Measurements from ENCODE around the gene DPP6. TPM values are rescaled to one million over a fixed set of nuclear protein-coding genes. Genes with fewer than 3 reads are reported as not detected.
"Not testable (repeated sequence)": the region's sequence is repeated elsewhere in the genome, so short reads cannot be mapped to it uniquely, and the experiment has no call there.

DPP6 gene
- 1.4 TPM for total RNA-seq (ENCODE audit: unreplicated experiment)
- long read RNA-seq, partial matches to known transcripts: 0 of 1 reads
- long read RNA-seq, other reads (novel, unspliced or antisense): 1 of 1 reads

DNA sequence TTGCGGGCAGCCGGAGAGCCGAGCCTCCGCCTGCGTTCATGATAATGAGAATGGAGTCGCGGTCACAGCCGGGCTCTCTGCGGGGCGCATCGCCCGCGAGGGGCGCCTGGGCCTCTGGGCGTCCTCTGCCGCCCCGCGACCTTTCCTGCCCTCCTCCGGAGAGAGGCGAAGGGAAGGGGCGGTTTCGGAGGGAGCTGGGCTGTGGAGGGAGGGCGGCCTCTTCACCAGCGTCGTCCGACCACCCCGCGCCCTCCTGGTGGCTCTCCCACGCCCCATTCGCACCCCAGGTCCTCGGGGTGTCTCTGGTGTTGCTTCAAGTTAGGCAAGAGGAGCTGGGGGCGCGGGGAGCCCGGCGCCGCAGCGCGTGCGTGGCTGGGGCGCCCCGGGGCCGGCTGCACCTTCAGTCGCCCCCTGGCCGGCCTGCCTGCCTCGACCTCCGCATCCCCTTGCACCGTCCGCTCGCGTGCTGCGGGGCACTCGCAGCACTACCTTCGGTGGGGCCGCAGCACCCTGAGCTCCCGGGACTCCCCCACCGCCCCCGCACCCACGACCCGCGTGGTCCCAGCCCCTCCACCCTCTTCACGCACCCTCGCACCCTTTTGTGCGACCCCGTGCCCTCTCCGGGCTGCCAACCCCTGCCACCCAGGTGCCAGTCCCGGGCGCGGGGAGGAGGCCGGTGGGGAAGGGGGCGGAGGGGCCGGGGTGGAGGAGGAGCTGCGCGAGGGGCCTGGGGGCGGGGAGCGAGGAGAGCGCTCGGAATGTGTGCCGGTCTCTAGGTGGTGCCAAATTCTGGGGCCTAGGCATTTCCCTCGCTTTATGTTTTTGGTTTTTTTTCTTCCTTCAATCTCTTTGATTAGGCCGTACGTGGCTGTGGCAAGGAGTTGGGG is at the start of gene DPP6:
Gene DPP6 (plus strand): TSS at position 756 of the 887 bp plus-strand sequence.
- not testable (repeated sequence) for H3K36me3 Mint-ChIP-seq (ENCODE audit: low read depth, unreplicated experiment); H3K9me3 Mint-ChIP-seq (ENCODE audit: unreplicated experiment); H3K27me3 Mint-ChIP-seq (ENCODE audit: unreplicated experiment); DNase-seq (ENCODE audit: low spot score); H3K27ac Mint-ChIP-seq (ENCODE audit: unreplicated experiment); H3K4me1 Mint-ChIP-seq (ENCODE audit: unreplicated experiment)
- H3K4me3 Mint-ChIP-seq (ENCODE audit: unreplicated experiment): peak within 1 kb of the TSS; percentile 59
- TF ChIP-seq, protein P1, sequence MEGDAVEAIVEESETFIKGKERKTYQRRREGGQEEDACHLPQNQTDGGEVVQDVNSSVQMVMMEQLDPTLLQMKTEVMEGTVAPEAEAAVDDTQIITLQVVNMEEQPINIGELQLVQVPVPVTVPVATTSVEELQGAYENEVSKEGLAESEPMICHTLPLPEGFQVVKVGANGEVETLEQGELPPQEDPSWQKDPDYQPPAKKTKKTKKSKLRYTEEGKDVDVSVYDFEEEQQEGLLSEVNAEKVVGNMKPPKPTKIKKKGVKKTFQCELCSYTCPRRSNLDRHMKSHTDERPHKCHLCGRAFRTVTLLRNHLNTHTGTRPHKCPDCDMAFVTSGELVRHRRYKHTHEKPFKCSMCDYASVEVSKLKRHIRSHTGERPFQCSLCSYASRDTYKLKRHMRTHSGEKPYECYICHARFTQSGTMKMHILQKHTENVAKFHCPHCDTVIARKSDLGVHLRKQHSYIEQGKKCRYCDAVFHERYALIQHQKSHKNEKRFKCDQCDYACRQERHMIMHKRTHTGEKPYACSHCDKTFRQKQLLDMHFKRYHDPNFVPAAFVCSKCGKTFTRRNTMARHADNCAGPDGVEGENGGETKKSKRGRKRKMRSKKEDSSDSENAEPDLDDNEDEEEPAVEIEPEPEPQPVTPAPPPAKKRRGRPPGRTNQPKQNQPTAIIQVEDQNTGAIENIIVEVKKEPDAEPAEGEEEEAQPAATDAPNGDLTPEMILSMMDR (IDR thresholded peaks at IDR 0.05; ENCODE audit: unreplicated experiment): peak; percentile 20

DNA sequence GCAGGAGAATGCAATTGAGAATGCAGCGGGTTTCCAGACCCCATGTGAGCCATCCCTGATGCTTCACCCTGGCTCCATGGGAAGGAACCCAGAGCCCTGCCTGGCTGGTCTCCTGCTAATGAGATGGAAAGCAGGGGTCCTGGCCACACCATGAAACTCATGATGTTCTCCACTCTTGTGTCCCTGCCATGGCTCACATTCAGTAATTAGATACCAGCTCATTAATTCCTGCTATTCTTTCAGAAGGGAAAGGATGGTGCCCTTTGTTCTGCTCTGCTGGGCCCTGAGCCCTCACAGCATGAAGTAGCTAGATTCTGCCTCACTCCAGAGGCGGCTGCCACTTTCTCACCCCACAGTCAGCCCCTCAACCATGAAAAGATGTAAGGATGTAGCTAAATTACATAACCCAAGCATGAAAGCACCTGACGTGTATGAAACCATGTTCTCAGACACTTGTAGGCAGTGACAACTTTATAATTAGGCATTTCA is 42.7 kb upstream of the DPP6 start:
- not testable (repeated sequence) for H3K4me3 Mint-ChIP-seq (ENCODE audit: unreplicated experiment); H3K36me3 Mint-ChIP-seq (ENCODE audit: low read depth, unreplicated experiment); H3K9me3 Mint-ChIP-seq (ENCODE audit: unreplicated experiment); H3K27me3 Mint-ChIP-seq (ENCODE audit: unreplicated experiment); DNase-seq (ENCODE audit: low spot score); H3K27ac Mint-ChIP-seq (ENCODE audit: unreplicated experiment); H3K4me1 Mint-ChIP-seq (ENCODE audit: unreplicated experiment)

DNA sequence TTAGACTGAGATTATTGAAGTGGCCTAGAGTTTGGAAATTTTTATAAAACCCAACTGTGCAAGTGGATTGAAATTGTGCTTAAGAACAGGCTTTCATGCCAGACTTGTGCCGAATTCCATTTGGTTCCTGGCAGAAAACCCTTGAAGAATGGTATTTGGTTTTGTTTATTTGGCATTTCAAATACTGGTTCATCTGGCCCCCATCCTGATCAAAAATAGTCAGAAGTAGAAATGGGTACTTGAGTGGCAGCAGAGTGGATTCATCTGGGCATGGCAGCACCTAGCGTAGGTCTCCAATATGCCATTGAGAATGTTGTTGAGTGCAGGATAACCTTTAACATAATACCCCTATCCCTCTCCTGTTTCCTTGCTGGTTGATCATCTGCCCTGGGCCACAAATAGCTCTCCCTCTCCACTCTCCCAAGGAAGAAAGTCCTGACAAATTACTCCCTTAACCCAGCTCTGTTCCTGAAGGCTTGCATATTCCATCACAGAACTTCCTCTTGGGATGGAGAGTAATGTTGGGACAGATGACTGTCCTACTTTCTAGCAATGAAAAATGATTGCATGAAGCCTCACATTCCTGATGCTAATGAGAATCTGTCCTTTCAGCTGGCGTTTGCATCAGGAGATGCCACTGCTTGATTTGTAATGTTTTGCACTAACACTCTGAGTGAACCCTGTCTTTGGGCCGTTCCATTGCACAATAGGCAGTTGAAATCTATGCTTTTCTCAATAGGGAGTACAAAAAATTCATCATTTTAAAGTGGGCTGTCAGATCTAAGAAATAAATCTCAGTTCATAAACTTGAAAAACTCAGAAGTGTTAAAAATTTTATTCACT is 41.3 kb upstream of the DPP6 start:
- H3K9me3 Mint-ChIP-seq (ENCODE audit: unreplicated experiment); DNase-seq (ENCODE audit: low spot score); H3K36me3 Mint-ChIP-seq (ENCODE audit: low read depth, unreplicated experiment); H3K27me3 Mint-ChIP-seq (ENCODE audit: unreplicated experiment); H3K27ac Mint-ChIP-seq (ENCODE audit: unreplicated experiment); H3K4me3 Mint-ChIP-seq (ENCODE audit: unreplicated experiment); H3K4me1 Mint-ChIP-seq (ENCODE audit: unreplicated experiment): not testable (repeated sequence)

DNA sequence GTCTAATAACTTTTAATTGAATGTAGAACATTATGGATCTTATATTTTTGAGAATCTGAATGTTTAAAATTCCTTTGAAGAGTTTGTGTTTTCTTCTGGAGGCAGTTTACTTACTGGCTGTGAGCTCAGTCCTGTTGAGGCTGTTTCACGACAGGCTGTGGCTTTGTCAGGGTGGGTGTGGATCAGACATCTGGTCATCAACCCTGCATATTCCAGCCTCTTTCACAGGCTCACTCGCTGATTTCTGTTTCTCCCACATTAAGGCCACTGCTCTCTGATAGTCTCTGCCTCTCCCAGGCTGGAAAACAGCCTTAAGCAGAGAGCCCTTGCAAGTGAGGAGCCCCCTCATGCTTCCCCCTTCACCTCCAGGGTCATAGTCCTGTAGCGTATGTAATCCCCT is 39.4 kb upstream of the DPP6 start:
- H3K36me3 Mint-ChIP-seq (ENCODE audit: low read depth, unreplicated experiment); H3K4me3 Mint-ChIP-seq (ENCODE audit: unreplicated experiment); H3K9me3 Mint-ChIP-seq (ENCODE audit: unreplicated experiment); DNase-seq (ENCODE audit: low spot score); H3K27me3 Mint-ChIP-seq (ENCODE audit: unreplicated experiment); H3K4me1 Mint-ChIP-seq (ENCODE audit: unreplicated experiment); H3K27ac Mint-ChIP-seq (ENCODE audit: unreplicated experiment): not testable (repeated sequence)

DNA sequence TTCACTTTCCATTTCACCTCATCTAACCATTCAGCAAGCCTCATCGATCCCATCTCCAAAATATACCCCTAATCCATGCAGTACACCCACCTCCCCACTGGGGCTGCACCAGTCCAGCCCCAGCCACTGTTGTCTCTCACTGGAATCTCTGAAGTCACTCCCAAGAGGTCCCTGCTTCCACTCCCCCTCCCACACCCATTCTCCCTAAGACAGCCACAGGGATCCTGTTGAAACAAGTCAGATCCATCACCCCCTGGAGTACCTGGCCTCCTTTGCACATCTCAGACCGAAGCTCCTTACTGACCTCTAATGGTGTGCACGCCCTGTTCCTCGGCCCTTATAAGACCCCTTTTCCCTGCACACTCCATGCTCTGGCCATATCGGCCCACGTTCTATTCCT is 36.6 kb upstream of the DPP6 start:
- peaks cover 11% of the 10 kb centered on the region for H3K9me3 Mint-ChIP-seq (ENCODE audit: unreplicated experiment)
- H3K27me3 Mint-ChIP-seq (ENCODE audit: unreplicated experiment); DNase-seq (ENCODE audit: low spot score); H3K27ac Mint-ChIP-seq (ENCODE audit: unreplicated experiment); H3K36me3 Mint-ChIP-seq (ENCODE audit: low read depth, unreplicated experiment); H3K4me3 Mint-ChIP-seq (ENCODE audit: unreplicated experiment); H3K4me1 Mint-ChIP-seq (ENCODE audit: unreplicated experiment): not testable (repeated sequence)
- TF ChIP-seq, protein P1 (IDR thresholded peaks at IDR 0.05; ENCODE audit: unreplicated experiment): peak; percentile 29

DNA sequence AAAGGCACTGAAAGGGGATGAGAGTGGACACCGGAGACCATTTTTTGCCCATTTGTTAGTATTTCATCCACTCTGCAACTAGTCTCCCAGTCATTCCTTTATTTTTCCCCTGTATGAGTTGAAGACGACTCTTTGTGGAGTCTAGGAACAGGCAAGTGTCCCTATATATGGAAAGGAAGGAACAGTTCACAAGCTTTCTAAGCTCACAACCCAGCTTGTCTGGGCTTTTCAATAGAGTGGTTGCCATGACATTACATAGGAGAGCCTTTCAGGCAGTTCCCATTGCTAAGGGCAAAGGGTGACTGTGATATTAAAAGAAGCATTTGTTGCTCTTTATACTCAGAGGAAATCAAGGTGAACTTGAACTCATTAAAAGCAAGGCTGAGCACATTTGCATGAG is 33.8 kb upstream of the DPP6 start:
- not testable (repeated sequence) for H3K4me1 Mint-ChIP-seq (ENCODE audit: unreplicated experiment); H3K27me3 Mint-ChIP-seq (ENCODE audit: unreplicated experiment); H3K27ac Mint-ChIP-seq (ENCODE audit: unreplicated experiment); H3K36me3 Mint-ChIP-seq (ENCODE audit: low read depth, unreplicated experiment); H3K4me3 Mint-ChIP-seq (ENCODE audit: unreplicated experiment); DNase-seq (ENCODE audit: low spot score)
- H3K9me3 Mint-ChIP-seq (ENCODE audit: unreplicated experiment): peaks cover 13% of the 10 kb centered on the region

DNA sequence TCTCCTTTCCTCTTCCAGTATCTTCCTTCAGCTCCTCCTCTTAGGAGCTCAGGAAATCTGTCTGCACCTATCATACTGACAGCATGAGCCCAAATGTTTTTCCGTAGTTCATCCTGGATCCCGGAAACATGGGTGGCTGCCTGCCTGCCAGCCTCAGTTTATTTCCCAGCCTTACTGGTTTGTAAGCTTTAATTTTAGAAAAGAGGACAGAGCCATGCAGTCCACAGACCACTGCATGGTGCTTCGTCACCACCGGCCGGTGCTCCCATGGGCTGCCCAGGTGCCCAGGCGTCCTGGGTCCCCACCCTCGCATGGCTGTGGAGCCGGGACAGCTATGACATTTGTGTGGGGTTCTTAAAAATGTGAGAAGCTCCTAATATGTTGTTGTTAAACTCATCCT is 24.4 kb upstream of the DPP6 start:
- H3K27me3 Mint-ChIP-seq (ENCODE audit: unreplicated experiment); H3K4me1 Mint-ChIP-seq (ENCODE audit: unreplicated experiment); H3K27ac Mint-ChIP-seq (ENCODE audit: unreplicated experiment); H3K36me3 Mint-ChIP-seq (ENCODE audit: low read depth, unreplicated experiment); DNase-seq (ENCODE audit: low spot score); H3K9me3 Mint-ChIP-seq (ENCODE audit: unreplicated experiment); H3K4me3 Mint-ChIP-seq (ENCODE audit: unreplicated experiment): not testable (repeated sequence)

DNA sequence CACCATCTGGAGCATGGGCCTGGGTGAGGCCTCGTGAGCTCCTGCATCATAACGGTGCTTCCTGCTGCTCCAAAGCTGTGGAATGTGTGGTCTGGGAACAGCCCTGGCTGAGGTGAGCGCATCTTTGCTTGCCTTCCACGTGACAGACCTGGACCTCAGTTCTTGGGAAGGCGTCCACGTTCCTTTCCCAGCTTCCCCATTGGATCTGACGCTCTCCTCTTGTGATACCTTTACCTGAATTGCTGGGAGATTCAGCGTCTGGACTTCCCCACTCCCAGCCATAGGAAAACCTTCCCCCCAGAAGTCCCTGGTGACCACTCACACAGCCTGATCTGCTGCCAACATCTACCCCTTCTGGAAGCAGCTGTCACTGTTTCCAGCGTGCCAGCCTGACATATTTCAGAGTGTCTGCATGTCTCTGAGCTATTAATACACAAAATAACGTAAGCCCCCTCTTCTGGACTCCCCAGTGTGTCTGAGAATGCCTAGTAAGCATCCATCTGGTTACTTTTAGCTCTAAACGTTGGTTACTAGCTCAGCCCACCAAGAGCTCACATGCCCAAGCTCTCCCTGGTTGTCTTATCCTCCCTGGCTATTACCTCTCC is 21.6 kb upstream of the DPP6 start:
- H3K27ac Mint-ChIP-seq (ENCODE audit: unreplicated experiment); H3K4me3 Mint-ChIP-seq (ENCODE audit: unreplicated experiment); H3K4me1 Mint-ChIP-seq (ENCODE audit: unreplicated experiment); DNase-seq (ENCODE audit: low spot score); H3K36me3 Mint-ChIP-seq (ENCODE audit: low read depth, unreplicated experiment); H3K27me3 Mint-ChIP-seq (ENCODE audit: unreplicated experiment); H3K9me3 Mint-ChIP-seq (ENCODE audit: unreplicated experiment): not testable (repeated sequence)

DNA sequence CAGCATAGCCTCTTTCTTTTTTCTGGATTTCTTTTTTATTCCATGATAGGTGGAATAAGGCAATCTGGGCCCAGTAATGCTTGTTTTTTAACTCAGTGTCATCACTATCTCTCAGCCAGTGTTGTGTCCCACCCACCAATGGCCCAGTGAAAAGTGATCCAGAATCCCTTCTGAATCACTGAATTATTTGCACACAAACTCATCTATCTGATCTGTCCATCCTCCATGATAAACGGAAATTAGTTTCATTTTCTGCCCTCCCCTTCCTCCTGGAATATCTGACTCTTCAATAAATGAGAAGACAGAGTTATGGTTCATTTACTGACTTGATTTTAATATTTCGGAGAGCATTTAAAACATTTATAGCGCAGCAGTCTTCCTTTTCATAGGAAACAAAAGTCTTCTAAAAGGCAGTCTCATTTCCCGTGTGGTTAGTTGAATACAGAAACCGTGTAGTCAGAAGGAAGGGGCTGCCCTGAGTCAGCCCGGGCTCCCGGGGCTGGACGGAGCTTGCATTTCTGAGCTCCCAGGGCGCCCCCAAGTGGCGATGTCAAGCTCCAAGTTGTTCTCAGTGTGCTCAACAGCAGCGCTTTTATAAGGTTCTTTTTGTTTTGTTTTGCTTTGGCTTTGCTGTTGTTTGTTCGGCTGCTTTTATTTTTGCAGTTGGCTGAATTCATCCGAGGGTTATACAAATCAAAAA is 12.6 kb upstream of the DPP6 start:
- not testable (repeated sequence) for H3K27me3 Mint-ChIP-seq (ENCODE audit: unreplicated experiment); H3K27ac Mint-ChIP-seq (ENCODE audit: unreplicated experiment); H3K9me3 Mint-ChIP-seq (ENCODE audit: unreplicated experiment); H3K4me3 Mint-ChIP-seq (ENCODE audit: unreplicated experiment); H3K4me1 Mint-ChIP-seq (ENCODE audit: unreplicated experiment); H3K36me3 Mint-ChIP-seq (ENCODE audit: low read depth, unreplicated experiment)
- DNase-seq (ENCODE audit: low spot score): peak; percentile 80
